Tibial artery (tissue), 4 donors: ENCODE measurements around the gene CSTB.

Experiments used
- DNase-seq, 2 donors: peaks; one replicate each; pipeline ENCODE4 v3.0.0-alpha.2; 2019
- H3K27ac ChIP-seq, 2 donors: fragments of 200-600 bp; sonication (generic) in 1 of 2; 1 replicate in 1 of 2; 2 replicates in 1 of 2; pipeline ENCODE4 v1.5.1; 2018 to 2019; ENCODE audit warnings: mild to moderate bottlenecking in 1 of 2
- H3K27me3 ChIP-seq, 2 donors: fragments of 200-600 bp; sonication (generic) in 1 of 2; one replicate each; pipeline versions ENCODE4 v1.5.1 to v1.6.0; 2016 to 2019
- H3K36me3 ChIP-seq, 3 donors: fragments of 200-600 bp; sonication (generic) in 2 of 3; one replicate each; pipeline ENCODE4 v1.5.1; 2016 to 2019; ENCODE audit warnings: mild to moderate bottlenecking in 2 of 3
- H3K4me1 ChIP-seq, 4 donors: fragments of 200-600 bp; sonication (generic) in 2 of 4; 1 replicate in 3 of 4; 2 replicates in 1 of 4; pipeline ENCODE4 v1.5.1; 2016 to 2019
- H3K4me3 ChIP-seq, 2 donors: fragments of 200-600 bp; sonication (generic) in 1 of 2; 1 replicate in 1 of 2; 2 replicates in 1 of 2; pipeline ENCODE4 v1.5.1; 2018 to 2019; ENCODE audit warnings: mild to moderate bottlenecking in 2 of 2
- H3K9me3 ChIP-seq, 3 donors: fragments of 200-600 bp; sonication (generic) in 1 of 3; one replicate each; pipeline ENCODE4 v1.5.1; 2016 to 2019
- CTCF ChIP-seq, 2 experiments: fragments of 200-600 bp in 1 of 2; fragments of 450-650 bp in 1 of 2; IDR thresholded peaks; one replicate each; pipeline ENCODE4 v1.5.1; 2017 to 2019; ENCODE audit warnings: antibody characterized with exemption in 2 of 2, mild to moderate bottlenecking in 1 of 2, moderate library complexity in 1 of 2
- intact Hi-C: fragments of 100-400 bp; cut with DNase I; formaldehyde crosslinking; loops from one replicate; pipeline ENCODE4 v1.15.0; 2023; ENCODE audit warnings: low total_unique reads

The CSTB gene

GRCh38 chr21:43808367-43808766, 32.3 kb upstream of the CSTB start:
- intact Hi-C loops, result no loop called here
- no peak for TF ChIP-seq CTCF (IDR thresholded peaks at IDR 0.05)
- DNase-seq, result no peak

GRCh38 chr21:43806017-43806710, 30.1 kb upstream of the CSTB start:
- intact Hi-C loops, result no loop called here
- Histone ChIP-seq H3K36me3 (peaks cover 16 to 55% (median 41%) of the 10 kb centered on the region in 3 donors), H3K4me3 (no peak overlapping the region), H3K4me1 (peaks cover 0 to 10% (median 6%) of the 10 kb centered on the region in 4 donors), H3K27ac (no peak overlapping the region), H3K27me3 (peaks cover 0 to under 1% of the 10 kb centered on the region in 2 donors), H3K9me3 (no peaks in the 10 kb centered on the region)
- DNase-seq, result no peak
- no peak for TF ChIP-seq CTCF (IDR thresholded peaks at IDR 0.05)

More at GRCh38 chr21:43808367-43808766, 32.3 kb upstream of the CSTB start:
- no peaks in the 10 kb centered on the region for H3K9me3 ChIP-seq
- H3K27me3 ChIP-seq, result peaks cover 0 to 5% of the 10 kb centered on the region in 2 donors
- H3K4me1 ChIP-seq, result peaks cover 0 to 26% (median 13%) of the 10 kb centered on the region in 4 donors
- H3K27ac ChIP-seq, result no peak overlapping the region
- H3K4me3 ChIP-seq, result no peak overlapping the region
- H3K36me3 ChIP-seq, result peaks cover 0 to 33% (median 20%) of the 10 kb centered on the region in 3 donors

GRCh38 chr21:43805275-43805800, 29.2 kb upstream of the CSTB start:
- intact Hi-C loops, result no loop called here

DNA sequence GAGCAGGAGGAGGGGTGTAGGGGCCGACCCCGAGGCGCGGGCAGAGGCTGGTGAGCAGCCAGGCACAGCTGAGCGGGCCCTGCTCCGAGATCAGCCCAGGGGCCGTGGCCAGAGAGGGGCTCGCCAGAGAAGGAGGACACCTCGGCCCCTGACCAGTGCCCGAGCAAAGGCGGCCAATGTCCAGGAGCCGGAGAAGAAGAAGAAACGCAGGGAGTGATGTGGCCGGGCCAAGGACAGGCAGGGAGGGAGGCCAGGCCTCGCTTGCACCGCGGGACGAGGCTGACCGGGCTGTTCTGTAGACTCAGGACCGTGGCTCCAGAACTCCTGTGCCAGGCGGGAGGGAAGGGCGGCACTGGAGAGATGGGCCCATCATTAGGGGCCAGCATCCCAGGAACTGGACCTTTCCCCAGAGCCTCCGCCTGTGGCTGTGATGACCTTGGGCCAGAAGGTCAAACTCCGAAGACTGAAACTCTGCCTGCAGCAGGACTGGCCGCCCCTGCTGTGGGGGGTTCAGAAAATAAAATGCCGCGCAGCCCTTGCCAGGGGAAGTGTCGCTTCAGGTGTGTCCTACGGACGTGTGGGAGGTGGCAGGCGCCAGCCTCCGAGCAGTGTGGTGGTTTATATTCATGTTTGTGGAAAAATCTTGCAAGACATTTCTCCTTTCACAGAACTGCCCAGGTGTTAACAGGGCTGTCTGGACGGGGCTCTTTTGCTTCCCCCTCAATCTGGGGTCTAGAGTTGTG, 27.6 kb upstream of the CSTB start:
- peak in 1 of 2 donors; percentile 64 for DNase-seq
- no peaks in the 10 kb centered on the region for H3K9me3 ChIP-seq
- H3K4me1 ChIP-seq, result no peaks in the 10 kb centered on the region
- no peaks in the 10 kb centered on the region for H3K27me3 ChIP-seq
- H3K27ac ChIP-seq, result no peak overlapping the region
- H3K4me3 ChIP-seq, result no peak overlapping the region
- H3K36me3 ChIP-seq, result peaks cover 28 to 72% (median 58%) of the 10 kb centered on the region in 3 donors
- intact Hi-C loops, result no loop called here
- no peak for TF ChIP-seq CTCF (IDR thresholded peaks at IDR 0.05)

More at GRCh38 chr21:43805275-43805800, 29.2 kb upstream of the CSTB start:
- no peaks in the 10 kb centered on the region for H3K27me3 ChIP-seq
- H3K27ac ChIP-seq, result no peak overlapping the region
- no peaks in the 10 kb centered on the region for H3K9me3 ChIP-seq
- no peak overlapping the region for H3K4me3 ChIP-seq
- peaks cover 0 to 2% (median 0%) of the 10 kb centered on the region in 4 donors for H3K4me1 ChIP-seq
- TF ChIP-seq CTCF (IDR thresholded peaks at IDR 0.05), result no peak
- peaks cover 16 to 63% (median 49%) of the 10 kb centered on the region in 3 donors for H3K36me3 ChIP-seq
- no peak for DNase-seq

- Histone ChIP-seq H3K9me3 (no peaks in the 10 kb centered on the region), H3K27ac (no peak overlapping the region), H3K4me3 (no peak overlapping the region), H3K27me3 (no peaks in the 10 kb centered on the region), H3K4me1 (no peaks in the 10 kb centered on the region), H3K36me3 (peaks cover 37 to 81% (median 65%) of the 10 kb centered on the region in 3 donors)
- no peak for TF ChIP-seq CTCF (IDR thresholded peaks at IDR 0.05)
- intact Hi-C loops, result no loop called here
- no peak for DNase-seq
Measured at GRCh38 chr21:43802713-43803313, 26.7 kb upstream of the CSTB start.
